Heart right ventricle (tissue), 16 donors: ENCODE results near the gene C9orf78. TPM values are rescaled to one million over a fixed set of nuclear protein-coding genes. Genes with fewer than 3 reads are reported as not detected.

Experiments used
- ATAC-seq, 8 donors: fragments of 200-7000 bp; cut with Tn5 transposase; one replicate each; pipeline ENCODE4 v1.9.1; 2020; ENCODE audit warnings: mild to moderate bottlenecking in 8 of 8, moderate library complexity in 8 of 8, moderate number of reproducible peaks in 1 of 8
- DNase-seq, 2 donors: peaks; one replicate each; pipeline ENCODE4 v3.0.0-alpha.2; 2020
- H3K27ac ChIP-seq, 10 donors: fragments of 200-600 bp; sonication (generic) in 2 of 10; one replicate each; pipeline versions ENCODE4 v1.5.0 to v1.8.0; 2020 to 2022; ENCODE audit warnings: mild to moderate bottlenecking in 3 of 10
- H3K27me3 ChIP-seq, 7 donors: fragments of 200-600 bp; one replicate each; pipeline ENCODE4 v1.8.0; 2021 to 2022; ENCODE audit warnings: mild to moderate bottlenecking in 2 of 7
- H3K36me3 ChIP-seq, 9 donors: fragments of 200-600 bp; sonication (generic) in 1 of 9; one replicate each; pipeline versions ENCODE4 v1.5.0 to v1.8.0; 2020 to 2022; ENCODE audit warnings: mild to moderate bottlenecking in 2 of 9
- H3K4me1 ChIP-seq, 9 donors: fragments of 200-600 bp; sonication (generic) in 1 of 9; one replicate each; pipeline versions ENCODE4 v1.5.0 to v1.8.0; 2020 to 2022; ENCODE audit warnings: mild to moderate bottlenecking in 4 of 9
- H3K4me3 ChIP-seq, 10 donors: fragments of 200-600 bp; sonication (generic) in 2 of 10; one replicate each; pipeline versions ENCODE4 v1.5.0 to v1.8.0; 2020 to 2022; ENCODE audit warnings: mild to moderate bottlenecking in 7 of 10, moderate library complexity in 2 of 10
- H3K9me3 ChIP-seq, 11 donors: fragments of 200-600 bp in 10 of 11; sonication (generic) in 2 of 11; one replicate each; pipeline versions ENCODE4 v1.5.0 to v1.8.0; 2013 to 2022; ENCODE audit warnings: mild to moderate bottlenecking in 2 of 11, control low read depth in 1 of 11, moderate library complexity in 1 of 11
- WGBS, 2 donors: extraction: QIAGEN DNeasy Blood & Tissue Kit; methylation state at CpG; one replicate each; pipeline ENCODE4 v1.1.7; 2013; ENCODE audit warnings: inconsistent platforms in 1 of 2; 5-methylcytosine and 5-hydroxymethylcytosine counted together
- intact Hi-C, 10 donors: fragments of 100-400 bp; cut with DNase I; formaldehyde crosslinking; loops; one replicate each; pipeline versions ENCODE4 v1.11.1 to v1.14.2; 2022
- polyA plus RNA-seq, 2 donors: library from polyadenylated mRNA; stranded (reverse); fragments of 200-250 nt; gene quantifications; one replicate each; pipeline ENCODE4 v1.2.3, GENCODE V29; 2013
- total RNA-seq, 10 donors: library from RNA; stranded (reverse); fragmentation: NEBNext Ultra II Directional in 3 of 10; extraction: Animal tissue kit (Norgen Biotek cat#: 25700) in 3 of 10; gene quantifications; one replicate each; pipeline versions ENCODE4 v1.2.1 to v1.2.4, GENCODE V29; 2021 to 2023
- TF ChIP-seq, protein P1 (sequence below), 9 donors: fragments of 200-600 bp; sonication (generic) in 2 of 9; IDR thresholded peaks; one replicate each; pipeline versions ENCODE4 v1.5.0 to v1.8.0; 2021 to 2022; ENCODE audit warnings: antibody characterized with exemption in 9 of 9, mild to moderate bottlenecking in 5 of 9, moderate library complexity in 1 of 9
- donor health status: Arrhythmogenic right ventricular cardiomyopathy.
- donor health status: ischemic (EF 13 %, LVEDD 7.1; RV severe dilation, severe dysfunction).
- donor health status: healthy with polysubstance abuse.
- donor health status: DM: no; HTN: yes; CAD: no.
- donor health status: DM: no; HTN: no; CAD: no.
- donor health status: ischemic (EF 25% LVEDD 6.9; RV normal size, moderate dysfunction).
- donor health status: ischemic (EF 25% LVEDD 5.7; RV mildly dilated, moderate dysfunction).
- donor health status: healthy.
- donor health status: DM: yes; HTN: yes; CAD: no.
- donor health status: Ischemic cardiomyopathy.
- donor health status: ischemic (EF 35%, LVEDD 5.7; RV mildly dilated, moderate dysfunction).
- donor health status: nonischemic (EF 11% LVEDD 7.7; RV severe dilation, severe dysfunction).
- donor health status: DM: yes; HTN: yes; CAD: no.
- donor health status: PGD.
- donor health status: ischemic (EF 29% LVEDD 5.4; RV normal size, mild dysfunction).
- donor health status: nonischemic (EF 23%, LVEDD 6.1; RV moderate dilation, normal function).

The C9orf78 gene
- total and polyA plus RNA-seq, 12 donors, result 25.7 to 66.2 (median 30.7) TPM

DNA sequence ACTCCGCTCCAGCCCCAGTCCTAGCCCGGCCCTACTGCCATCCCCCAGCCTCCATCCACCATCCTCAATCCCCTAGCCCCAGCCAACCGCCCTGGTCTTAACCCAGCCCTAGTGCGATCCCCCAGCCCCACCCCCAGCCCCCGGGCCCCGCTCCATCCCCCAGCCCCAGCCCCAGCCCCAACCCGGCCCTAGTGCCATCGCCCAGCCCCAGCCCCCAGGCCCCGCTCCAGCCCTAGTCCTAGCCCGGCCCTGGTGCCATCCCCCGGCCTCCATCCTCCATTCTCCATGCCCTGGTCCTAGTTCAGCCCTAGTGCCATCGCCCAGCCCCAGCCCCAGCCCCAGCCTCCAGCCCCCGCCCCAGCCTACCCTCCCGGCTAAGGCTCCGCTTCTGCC lies 11.5 kb downstream of the C9orf78 start:
- TF ChIP-seq, protein P1, sequence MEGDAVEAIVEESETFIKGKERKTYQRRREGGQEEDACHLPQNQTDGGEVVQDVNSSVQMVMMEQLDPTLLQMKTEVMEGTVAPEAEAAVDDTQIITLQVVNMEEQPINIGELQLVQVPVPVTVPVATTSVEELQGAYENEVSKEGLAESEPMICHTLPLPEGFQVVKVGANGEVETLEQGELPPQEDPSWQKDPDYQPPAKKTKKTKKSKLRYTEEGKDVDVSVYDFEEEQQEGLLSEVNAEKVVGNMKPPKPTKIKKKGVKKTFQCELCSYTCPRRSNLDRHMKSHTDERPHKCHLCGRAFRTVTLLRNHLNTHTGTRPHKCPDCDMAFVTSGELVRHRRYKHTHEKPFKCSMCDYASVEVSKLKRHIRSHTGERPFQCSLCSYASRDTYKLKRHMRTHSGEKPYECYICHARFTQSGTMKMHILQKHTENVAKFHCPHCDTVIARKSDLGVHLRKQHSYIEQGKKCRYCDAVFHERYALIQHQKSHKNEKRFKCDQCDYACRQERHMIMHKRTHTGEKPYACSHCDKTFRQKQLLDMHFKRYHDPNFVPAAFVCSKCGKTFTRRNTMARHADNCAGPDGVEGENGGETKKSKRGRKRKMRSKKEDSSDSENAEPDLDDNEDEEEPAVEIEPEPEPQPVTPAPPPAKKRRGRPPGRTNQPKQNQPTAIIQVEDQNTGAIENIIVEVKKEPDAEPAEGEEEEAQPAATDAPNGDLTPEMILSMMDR (IDR thresholded peaks at IDR 0.05), result no peak
- no peaks in the 10 kb centered on the region for H3K9me3 ChIP-seq
- H3K4me3 ChIP-seq, result peak overlapping the region; percentile 64 to 96 (median 83)
- H3K27me3 ChIP-seq, result no peaks in the 10 kb centered on the region
- peaks cover 0 to 65% (median 26%) of the 10 kb centered on the region in 9 donors for H3K36me3 ChIP-seq
- DNase-seq (no peak), ATAC-seq (peak in 7 of 8 donors; percentile 12 to 48 (median 35))
- intact Hi-C loops, result no loop called here
- 1% methylated on average over 11 to 15 of the region's 15 CpGs for WGBS, 2 donors
- peak overlapping the region in 9 of 10 donors; percentile 63 to 88 (median 81) for H3K27ac ChIP-seq
- peaks cover 4 to 10% (median 8%) of the 10 kb centered on the region in 9 donors for H3K4me1 ChIP-seq

GRCh38 chr9:129822898-129823541 lies 12.1 kb downstream of the C9orf78 start:
- peak overlapping the region; percentile 64 to 96 (median 83) for H3K4me3 ChIP-seq
- peaks cover 4 to 10% (median 8%) of the 10 kb centered on the region in 9 donors for H3K4me1 ChIP-seq
- peak overlapping the region in 5 of 10 donors; percentile 37 to 88 (median 76) for H3K27ac ChIP-seq
- H3K36me3 ChIP-seq, result peaks cover 0 to 65% (median 26%) of the 10 kb centered on the region in 9 donors
- 20 to 22% methylated on average over 24 to 26 of the region's 26 CpGs for WGBS, 2 donors
- TF ChIP-seq, protein P1 (IDR thresholded peaks at IDR 0.05), result no peak
- DNase-seq, result no peak
- ATAC-seq, result peak; percentile 4 to 47 (median 12)
- H3K27me3 ChIP-seq, result no peaks in the 10 kb centered on the region
- intact Hi-C loops, result no loop called here
- no peaks in the 10 kb centered on the region for H3K9me3 ChIP-seq

DNA sequence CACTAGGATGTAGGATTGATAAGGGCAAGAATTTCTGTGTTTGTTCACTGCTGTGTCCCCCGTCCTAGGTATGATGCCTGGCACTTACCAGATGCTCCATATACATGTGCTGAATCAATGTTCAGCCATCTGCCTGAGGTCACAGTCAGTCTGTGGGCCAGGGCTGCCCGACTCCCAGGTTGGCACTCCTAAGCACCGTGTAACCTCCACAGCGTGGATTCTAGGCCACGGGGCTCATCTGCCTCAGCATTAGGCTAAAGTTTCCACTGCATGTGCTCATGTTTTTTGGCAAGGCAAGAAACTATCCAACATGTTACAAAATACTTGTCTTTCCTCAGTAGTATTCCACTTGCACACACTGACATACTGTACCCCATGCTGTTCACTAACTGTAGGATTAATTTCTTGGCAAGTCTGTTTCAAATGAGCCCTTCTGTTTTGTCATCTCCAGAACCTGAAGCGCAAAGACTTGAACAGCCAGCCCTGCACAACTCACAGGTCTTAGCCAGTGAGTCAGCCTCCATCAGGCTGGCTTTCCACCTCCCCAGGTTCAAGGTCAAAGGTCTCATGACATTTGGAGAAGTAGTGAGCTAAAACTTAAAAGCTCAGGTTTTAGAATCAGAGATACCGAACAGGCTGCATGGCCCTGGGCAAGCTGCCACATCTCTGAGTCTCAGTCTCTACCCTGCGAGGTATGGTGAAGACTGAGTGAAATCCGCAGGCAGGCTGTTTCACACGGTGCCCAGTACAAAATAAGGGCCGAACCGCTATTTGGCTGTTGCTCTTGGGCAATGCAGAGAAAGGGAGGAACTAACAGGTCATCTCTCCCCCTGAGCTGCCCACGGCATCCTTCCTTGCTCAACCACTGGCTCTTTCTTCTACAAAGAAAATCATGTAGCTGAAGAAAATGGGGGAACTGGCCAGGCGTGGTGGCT lies 18.3 kb downstream of the C9orf78 start:
- WGBS, 2 donors, result 90 to 91% methylated on average over 14 of the region's 14 CpGs
- Histone ChIP-seq H3K9me3 (no peaks in the 10 kb centered on the region), H3K27me3 (no peaks in the 10 kb centered on the region), H3K27ac (peak overlapping the region in 1 of 10 donors; percentile 26), H3K4me3 (no peak overlapping the region), H3K36me3 (peaks cover 0 to 100% (median 51%) of the 10 kb centered on the region in 9 donors), H3K4me1 (peaks cover 0 to 8% (median 0%) of the 10 kb centered on the region in 9 donors)
- DNase-seq (no peak), ATAC-seq (no peak)
- intact Hi-C loops, result no loop called here
- TF ChIP-seq, protein P1 (IDR thresholded peaks at IDR 0.05), result no peak

DNA sequence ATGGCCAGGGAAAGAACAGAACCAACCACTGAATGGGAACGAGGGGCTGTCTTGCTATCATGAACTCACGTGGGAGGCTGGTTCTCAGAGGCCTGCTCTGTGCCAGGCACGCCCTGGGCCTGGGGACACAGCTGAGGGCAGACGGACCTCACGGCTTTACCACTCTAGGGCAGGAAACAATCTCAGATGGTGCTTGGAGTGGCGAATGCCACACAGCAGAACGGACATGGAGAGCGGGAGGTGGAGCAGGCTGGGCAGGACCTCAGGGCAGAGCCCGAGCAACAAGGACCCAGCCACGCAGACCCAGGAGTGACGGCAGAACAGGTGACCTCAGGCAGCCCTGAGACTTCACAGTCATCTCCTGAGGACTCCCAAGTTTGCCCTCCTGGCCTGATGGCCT lies 19.8 kb downstream of the C9orf78 start:
- intact Hi-C loops, result no loop called here
- TF ChIP-seq, protein P1 (IDR thresholded peaks at IDR 0.05), result no peak
- Histone ChIP-seq H3K4me1 (peaks cover 0 to 8% (median 0%) of the 10 kb centered on the region in 9 donors), H3K36me3 (peaks cover 0 to 99% (median 40%) of the 10 kb centered on the region in 9 donors), H3K9me3 (no peaks in the 10 kb centered on the region), H3K27me3 (no peaks in the 10 kb centered on the region), H3K27ac (no peak overlapping the region), H3K4me3 (no peak overlapping the region)
- DNase-seq (no peak), ATAC-seq (no peak)
- WGBS, 2 donors, result 89 to 91% methylated on average over 11 of the region's 11 CpGs
